Stimulated activated CD4-positive, alpha-beta T cell treated with anti-CD3 and anti-CD28 coated beads, TNF-alpha, amount 100 ng/mL, for 4 hours (primary cell): ENCODE data around the gene TJP2.

ENCODE experiments used
- DNase-seq, 3 experiments: peaks; one replicate each; pipeline ENCODE4 v3.0.0-alpha.2; 2020; ENCODE audit warnings: low read depth in 3 of 3

Gene TJP2

GRCh38 chr9:69191231-69191630, 17.2 kb downstream of the TJP2 start:
- DNase-seq, result no peak

GRCh38 chr9:69192214-69192613, 18.1 kb downstream of the TJP2 start:
- no peak for DNase-seq

- DNase-seq, result no peak
Observed at GRCh38 chr9:69193685-69194032, 19.6 kb downstream of the TJP2 start.

GRCh38 chr9:69194702-69195418, 20.8 kb downstream of the TJP2 start:
- DNase-seq, result no peak

- DNase-seq, result no peak
Observed at GRCh38 chr9:69195668-69196067, 21.6 kb downstream of the TJP2 start.

GRCh38 chr9:69197687-69198086, 23.6 kb downstream of the TJP2 start:
- no peak for DNase-seq

- no peak for DNase-seq
Observed at GRCh38 chr9:69198521-69199220, 24.6 kb downstream of the TJP2 start.

- DNase-seq, result no peak
Observed at GRCh38 chr9:69199769-69200470, 25.8 kb downstream of the TJP2 start.

GRCh38 chr9:69202556-69202955, 28.5 kb downstream of the TJP2 start:
- no peak for DNase-seq

GRCh38 chr9:69204326-69204725, 30.2 kb downstream of the TJP2 start:
- no peak for DNase-seq

- no peak for DNase-seq
Observed at GRCh38 chr9:69204849-69205248, 30.8 kb downstream of the TJP2 start.

- DNase-seq, result no peak
Observed at GRCh38 chr9:69206047-69206446, 32.0 kb downstream of the TJP2 start.

GRCh38 chr9:69207503-69207902, 33.4 kb downstream of the TJP2 start:
- DNase-seq, result no peak

- no peak for DNase-seq
Observed at GRCh38 chr9:69211424-69212036, 37.5 kb downstream of the TJP2 start.

GRCh38 chr9:69213647-69214046, 39.6 kb downstream of the TJP2 start:
- no peak for DNase-seq

GRCh38 chr9:69214939-69215338, 40.9 kb downstream of the TJP2 start:
- no peak for DNase-seq

- no peak for DNase-seq
Observed at GRCh38 chr9:69215774-69216485, 41.9 kb downstream of the TJP2 start.

- DNase-seq, result no peak
Observed at GRCh38 chr9:69218166-69218565, 44.1 kb downstream of the TJP2 start.

GRCh38 chr9:69221036-69221435, 47.0 kb downstream of the TJP2 start:
- no peak for DNase-seq

GRCh38 chr9:69222970-69223369, 48.9 kb downstream of the TJP2 start:
- no peak for DNase-seq

- DNase-seq, result no peak
Observed at GRCh38 chr9:69223605-69224004, 49.5 kb downstream of the TJP2 start.

- no peak for DNase-seq
Observed at GRCh38 chr9:69229367-69229766, 55.3 kb downstream of the TJP2 start.
